ENCODE results near the gene USP22.

USP22 gene

GRCh38 chr17:21019976-21020586 lies 22.7 kb downstream of the USP22 start:
- no peak for DNase-seq

- DNase-seq = no peak
Measured at GRCh38 chr17:21018894-21019293, 23.9 kb downstream of the USP22 start.

GRCh38 chr17:21017861-21018260 lies 24.9 kb downstream of the USP22 start:
- no peak for DNase-seq

GRCh38 chr17:21017256-21017655 lies 25.6 kb downstream of the USP22 start:
- DNase-seq = no peak

- no peak for DNase-seq
Measured at GRCh38 chr17:21016826-21017225, 26.0 kb downstream of the USP22 start.

- DNase-seq = no peak
Measured at GRCh38 chr17:21015564-21015963, 27.2 kb downstream of the USP22 start.

GRCh38 chr17:21014498-21014897 lies 28.3 kb downstream of the USP22 start:
- DNase-seq = no peak

- DNase-seq = no peak
Measured at GRCh38 chr17:21013983-21014382, 28.8 kb downstream of the USP22 start.

- DNase-seq = no peak
Measured at GRCh38 chr17:21012736-21013135, 30.1 kb downstream of the USP22 start.

GRCh38 chr17:21010705-21011596 lies 31.9 kb downstream of the USP22 start:
- DNase-seq = no peak

- DNase-seq = no peak
Measured at GRCh38 chr17:21008992-21009671, 33.7 kb downstream of the USP22 start.

GRCh38 chr17:21008160-21008915 lies 34.5 kb downstream of the USP22 start:
- no peak for DNase-seq

- no peak for DNase-seq
Measured at GRCh38 chr17:21007646-21008045, 35.2 kb downstream of the USP22 start.

- DNase-seq = no peak
Measured at GRCh38 chr17:21005803-21006202, 37.0 kb downstream of the USP22 start.

GRCh38 chr17:21005367-21005766 lies 37.4 kb downstream of the USP22 start:
- no peak for DNase-seq

- no peak for DNase-seq
Measured at GRCh38 chr17:21004016-21004930, 38.5 kb downstream of the USP22 start.

GRCh38 chr17:21003007-21003621 lies 39.7 kb downstream of the USP22 start:
- no peak for DNase-seq

- no peak for DNase-seq
Measured at GRCh38 chr17:21002309-21003006, 40.4 kb downstream of the USP22 start.

GRCh38 chr17:21001813-21002221 lies 41.0 kb downstream of the USP22 start:
- DNase-seq = no peak

- no peak for DNase-seq
Measured at GRCh38 chr17:21001111-21001812, 41.5 kb downstream of the USP22 start.
